ENCODE data around the gene KIFC1. TPM values are rescaled to one million over a fixed set of nuclear protein-coding genes. Genes with fewer than 3 reads are reported as not detected.
A peak's percentile ranks its signal among the peaks of the same experiment; 100 is the strongest.
"Not testable (repeated sequence)": the region's sequence is repeated elsewhere in the genome, so short reads cannot be mapped to it uniquely, and the experiment has no call there.

KIFC1 gene
- total RNA-seq, 2 experiments from 2014 or later, result 157 to 167 TPM

DNA sequence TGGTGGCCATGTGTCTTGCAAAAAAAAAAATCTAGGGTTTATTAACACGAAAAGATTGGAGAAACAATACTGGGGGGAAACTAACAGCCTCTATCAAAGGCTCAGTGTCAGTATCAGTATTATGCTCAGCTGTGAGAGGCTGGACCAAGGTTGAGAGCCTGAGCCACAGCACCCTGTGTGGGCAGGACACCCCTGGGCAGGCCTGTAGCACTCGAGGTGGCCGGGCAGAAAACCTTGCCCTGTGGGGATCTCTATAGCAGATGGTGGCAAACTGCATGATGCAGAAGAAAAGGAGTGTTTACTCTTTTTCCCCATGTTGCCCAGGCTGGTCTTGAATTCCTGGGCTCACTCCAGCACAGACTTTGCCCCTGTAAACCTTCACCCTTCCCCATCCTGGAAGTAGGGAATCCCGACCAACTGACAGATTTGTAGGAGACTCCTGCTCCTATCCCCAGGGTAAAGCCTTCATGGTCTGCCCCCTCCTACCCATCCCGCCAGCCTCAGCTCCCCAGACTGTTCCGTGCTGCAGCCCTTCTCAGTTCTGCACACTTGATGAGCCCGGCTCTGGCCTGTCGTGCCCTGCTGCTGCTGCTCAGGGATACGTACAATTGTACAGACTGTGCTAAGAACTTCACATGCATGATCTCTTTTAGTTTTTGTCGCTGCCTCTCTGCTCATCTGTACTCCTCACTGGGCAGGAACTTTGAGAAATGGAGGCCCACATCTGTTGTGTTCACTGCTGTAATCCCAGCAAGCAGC lies 8.0 kb upstream of the KIFC1 start:
- peaks cover 4% of the 10 kb centered on the region for H3K27me3 Mint-ChIP-seq
- no peak overlapping the region for H3K4me3 Mint-ChIP-seq
- ChIA-PET POLR2A (no interaction called here), CTCF (interaction anchor here (0.6 kb wide), 1 partner anchor 1782 kb away, joined by 3 read pairs; no protein-coding TSS in a partner anchor)
- H3K36me3 Mint-ChIP-seq (ENCODE audit: low read depth), result no peaks in the 10 kb centered on the region
- no peak for DNase-seq
- no peak overlapping the region for H3K27ac Mint-ChIP-seq
- H3K4me1 Mint-ChIP-seq, result no peaks in the 10 kb centered on the region
- H3K9me3 Mint-ChIP-seq, result no peaks in the 10 kb centered on the region

DNA sequence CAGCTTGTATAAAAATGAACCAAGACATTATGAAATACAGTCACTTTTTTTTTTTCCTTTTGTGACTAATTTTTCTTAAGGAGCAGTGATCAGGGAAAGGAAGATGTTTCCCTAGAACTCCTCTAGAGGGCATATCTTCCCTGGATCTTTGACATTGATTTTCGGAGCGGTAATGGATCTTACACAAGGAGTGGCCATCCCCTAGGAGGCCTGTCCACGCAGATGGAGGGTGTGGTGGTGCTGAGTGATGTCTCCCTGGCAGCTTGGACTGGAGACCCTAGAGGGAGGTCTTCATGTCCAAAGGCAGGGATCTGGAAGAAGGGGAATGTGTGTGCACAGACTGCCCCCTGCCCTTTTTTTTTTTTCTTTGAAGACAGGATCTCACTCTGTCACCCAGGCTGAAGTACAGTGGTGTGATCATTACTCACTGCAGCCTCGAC lies 7.0 kb upstream of the KIFC1 start:
- DNase-seq, result no peak
- no peaks in the 10 kb centered on the region for H3K4me1 Mint-ChIP-seq
- H3K4me3 Mint-ChIP-seq, result no peak overlapping the region
- peaks cover 4% of the 10 kb centered on the region for H3K27me3 Mint-ChIP-seq
- H3K9me3 Mint-ChIP-seq, result no peaks in the 10 kb centered on the region
- H3K36me3 Mint-ChIP-seq (ENCODE audit: low read depth), result no peaks in the 10 kb centered on the region
- ChIA-PET POLR2A (no interaction called here), CTCF (interaction anchor here (0.6 kb wide), 2 partner anchors 44 to 56 kb away, joined by 3 to 5 read pairs; a partner anchor contains a TSS)
- H3K27ac Mint-ChIP-seq, result no peak overlapping the region

DNA sequence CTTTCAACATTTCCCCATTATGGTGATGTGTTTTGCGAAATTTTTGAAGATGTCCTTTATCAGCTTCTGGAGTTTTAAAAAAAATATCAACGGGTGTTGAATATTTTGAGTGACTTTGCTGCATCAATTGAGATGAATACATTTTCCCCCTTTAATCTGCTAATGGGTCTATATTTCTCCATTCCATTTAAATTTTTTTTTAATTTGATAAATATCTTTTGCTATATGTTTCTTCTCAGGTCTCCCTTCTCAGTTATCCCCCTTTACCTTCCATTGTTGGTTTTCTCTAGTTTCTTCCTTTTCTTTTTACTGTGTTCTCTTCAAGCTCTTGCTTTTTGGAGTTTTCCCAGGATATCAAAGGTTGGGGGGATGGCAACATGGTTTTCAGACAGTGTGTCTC lies 1.4 kb upstream of the KIFC1 start:
- H3K27me3 Mint-ChIP-seq, result no peaks in the 10 kb centered on the region
- H3K27ac Mint-ChIP-seq, result peak overlapping the region; percentile 94
- POLR2A ChIA-PET, result no interaction called here
- H3K36me3 Mint-ChIP-seq (ENCODE audit: low read depth), result peaks cover 26% of the 10 kb centered on the region
- DNase-seq, result no peak
- H3K4me3 Mint-ChIP-seq, result peak overlapping the region; percentile 95
- H3K9me3 Mint-ChIP-seq, result no peaks in the 10 kb centered on the region
- H3K4me1 Mint-ChIP-seq, result peaks cover 34% of the 10 kb centered on the region
- CTCF ChIA-PET, result interaction anchor here (0.8 to 1.3 kb wide), 11 partner anchors 9 to 78 kb away, joined by 3 to 8 read pairs (median 4); partner anchors contain the start of gene CUTA

DNA sequence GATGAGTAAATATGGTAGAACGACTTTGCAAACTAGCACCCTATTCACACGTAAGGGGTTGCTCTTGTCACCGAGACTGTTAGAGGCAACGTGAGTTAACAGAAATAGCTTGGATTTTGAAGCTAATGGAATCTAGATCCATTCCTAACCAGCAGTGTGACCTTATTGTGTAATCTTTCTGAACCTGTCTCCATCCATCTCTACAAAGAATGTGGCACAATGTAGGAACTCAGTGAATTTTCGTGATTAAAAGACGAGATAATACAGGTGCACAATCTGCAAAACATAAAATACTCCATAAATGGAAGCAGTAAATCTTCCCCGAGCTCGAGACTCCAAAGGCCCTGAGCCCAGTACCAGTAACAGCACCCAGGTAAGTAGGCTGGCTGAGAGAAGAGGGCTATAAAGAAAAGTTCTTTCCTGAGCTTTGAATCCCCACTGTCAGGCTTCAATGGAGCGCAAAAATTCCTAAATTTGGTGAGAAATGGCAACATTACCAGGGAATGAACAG lies 801 bp upstream of the KIFC1 start:
- H3K9me3 Mint-ChIP-seq, result no peaks in the 10 kb centered on the region
- H3K4me1 Mint-ChIP-seq, result peaks cover 39% of the 10 kb centered on the region
- H3K36me3 Mint-ChIP-seq (ENCODE audit: low read depth), result peaks cover 31% of the 10 kb centered on the region
- POLR2A ChIA-PET, result interaction anchor here (0.7 kb wide), 1 partner anchor 126 kb away, joined by 3 read pairs; no protein-coding TSS in a partner anchor
- H3K4me3 Mint-ChIP-seq, result peak overlapping the region; percentile 95
- DNase-seq, result no peak
- H3K27me3 Mint-ChIP-seq, result no peaks in the 10 kb centered on the region
- peak overlapping the region; percentile 94 for H3K27ac Mint-ChIP-seq
- CTCF ChIA-PET, result interaction anchor here (0.5 to 1.3 kb wide), 17 partner anchors 10 to 112 kb away, joined by 3 to 8 read pairs (median 3); partner anchors contain the start of gene CUTA

DNA sequence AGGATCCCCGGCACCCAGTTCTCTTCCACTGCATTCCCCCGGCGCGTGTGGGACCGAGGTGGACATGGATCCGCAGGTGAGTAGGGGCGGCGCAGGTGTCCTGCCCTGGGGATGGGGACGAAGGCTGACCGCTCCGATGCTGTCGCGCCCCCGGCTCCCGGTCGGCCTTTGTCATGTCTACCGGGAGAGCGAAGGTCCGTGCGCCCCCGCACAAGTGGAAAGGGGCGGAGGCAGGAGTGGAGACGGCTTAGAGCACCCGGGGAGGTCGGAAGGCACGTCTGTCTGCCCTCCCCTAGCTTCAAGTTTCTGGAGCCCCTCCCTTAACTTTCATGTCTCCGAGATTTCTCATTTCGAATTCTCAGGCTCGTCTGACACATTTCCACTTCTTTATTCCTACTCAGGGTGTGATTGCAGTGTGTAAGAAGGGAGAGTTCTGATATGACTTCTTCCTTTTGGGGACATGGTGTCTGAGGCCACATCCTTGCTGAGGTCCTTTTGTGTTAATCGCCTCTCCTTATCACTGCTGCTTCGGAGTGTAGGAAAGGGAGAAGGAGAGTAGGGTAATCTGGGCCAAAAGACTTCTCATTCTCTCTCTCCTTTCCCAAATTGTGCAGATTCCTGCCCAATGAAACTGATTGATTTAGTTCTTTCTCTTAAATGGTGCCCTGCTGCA lies 435 bp downstream of the KIFC1 start:
- DNase-seq, result peak; percentile 39
- peaks cover 45% of the 10 kb centered on the region for H3K4me1 Mint-ChIP-seq
- H3K36me3 Mint-ChIP-seq (ENCODE audit: low read depth), result peaks cover 36% of the 10 kb centered on the region

DNA sequence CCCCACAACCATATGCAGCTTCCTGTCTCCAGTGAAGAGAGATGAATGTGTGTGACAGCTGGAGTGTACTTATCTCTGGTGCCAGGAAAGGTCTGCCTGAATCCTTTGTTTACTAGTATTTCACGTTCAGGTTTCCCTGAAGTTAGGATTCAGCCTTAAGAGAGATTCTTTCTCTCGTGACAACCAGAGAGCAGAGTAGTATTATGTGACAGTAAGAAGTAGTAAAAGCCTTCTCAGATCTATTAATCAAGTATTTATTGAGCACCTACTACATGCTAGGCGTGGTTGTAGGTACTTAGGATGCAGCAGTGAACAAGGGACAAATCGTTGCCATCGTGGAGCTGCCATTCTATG lies 949 bp downstream of the KIFC1 start:
- H3K27me3 Mint-ChIP-seq, result no peaks in the 10 kb centered on the region
- H3K4me3 Mint-ChIP-seq, result peak overlapping the region; percentile 95
- no peak for DNase-seq
- H3K4me1 Mint-ChIP-seq, result peaks cover 50% of the 10 kb centered on the region
- H3K9me3 Mint-ChIP-seq, result no peaks in the 10 kb centered on the region
- peak overlapping the region; percentile 94 for H3K27ac Mint-ChIP-seq
- H3K36me3 Mint-ChIP-seq (ENCODE audit: low read depth), result peaks cover 40% of the 10 kb centered on the region
- POLR2A ChIA-PET, result interaction anchor here (0.6 kb wide), 1 partner anchor 51 kb away, joined by 3 read pairs; no protein-coding TSS in a partner anchor
- CTCF ChIA-PET, result interaction anchor here (1.0 to 1.1 kb wide), 2 partner anchors 13 to 33 kb away, joined by 4 read pairs; no protein-coding TSS in a partner anchor

More for the DNA sequence above, 435 bp downstream of the KIFC1 start:
- Mint-ChIP-seq H3K9me3 (no peaks in the 10 kb centered on the region), H3K4me3 (peak overlapping the region; percentile 95), H3K27me3 (no peaks in the 10 kb centered on the region), H3K27ac (peak overlapping the region; percentile 94)
- CTCF ChIA-PET, result interaction anchor here (0.6 to 1.1 kb wide), 3 partner anchors 14 to 253 kb away, joined by 4 read pairs; no protein-coding TSS in a partner anchor
- POLR2A ChIA-PET, result interaction anchor here (0.6 kb wide), 2 partner anchors 24 to 51 kb away, joined by 3 read pairs; no protein-coding TSS in a partner anchor

DNA sequence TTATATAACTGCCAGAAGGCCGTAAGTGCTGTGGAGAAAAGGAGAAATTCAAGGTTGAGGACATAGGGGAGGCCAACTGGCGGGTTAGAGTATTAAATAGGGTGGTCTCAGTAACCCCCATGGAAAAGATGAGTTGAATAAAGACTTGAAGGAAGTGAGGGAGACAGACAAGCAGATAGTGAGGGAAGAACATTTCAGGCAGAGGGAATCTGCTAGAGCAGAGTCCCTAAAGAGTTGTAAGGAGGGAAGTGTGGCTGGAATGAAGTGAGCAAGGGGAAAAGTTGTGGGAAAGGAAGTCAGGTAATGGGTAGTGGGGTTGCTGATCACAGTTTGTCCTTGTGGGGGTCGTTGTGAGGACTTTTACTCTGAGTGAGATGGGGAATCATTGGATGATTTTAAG lies 1.4 kb downstream of the KIFC1 start:
- no peak for DNase-seq
- ChIA-PET POLR2A (no interaction called here), CTCF (interaction anchor here (1.0 kb wide), 1 partner anchor 32 kb away, joined by 4 read pairs; no protein-coding TSS in a partner anchor)
- Mint-ChIP-seq H3K4me3 (peak overlapping the region; percentile 95), H3K36me3 (ENCODE audit: low read depth) (peaks cover 44% of the 10 kb centered on the region), H3K4me1 (peaks cover 54% of the 10 kb centered on the region), H3K27ac (peak overlapping the region; percentile 94), H3K27me3 (no peaks in the 10 kb centered on the region), H3K9me3 (no peaks in the 10 kb centered on the region)

DNA sequence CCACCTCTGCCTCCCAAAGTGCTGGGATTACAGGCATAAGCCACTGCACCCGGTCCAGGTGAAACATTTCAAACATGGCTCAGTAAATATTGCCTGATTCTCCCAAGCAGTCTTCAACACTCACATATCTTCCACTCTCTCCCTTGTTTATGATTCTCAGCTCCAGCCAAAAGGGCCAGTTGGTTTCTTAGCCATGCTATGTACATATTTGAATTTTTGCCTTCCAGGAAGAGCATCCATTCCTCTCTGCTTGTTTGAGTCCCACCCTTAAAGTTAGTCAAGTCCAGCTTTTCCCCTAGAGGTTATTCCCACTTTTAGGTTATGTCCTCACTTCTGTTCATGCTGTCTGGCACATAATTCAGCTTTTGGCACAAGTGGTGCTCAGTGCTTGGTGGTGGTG lies 5.9 kb downstream of the KIFC1 start:
- H3K27me3 Mint-ChIP-seq, result no peaks in the 10 kb centered on the region
- no peak overlapping the region for H3K27ac Mint-ChIP-seq
- peaks cover 66% of the 10 kb centered on the region for H3K36me3 Mint-ChIP-seq (ENCODE audit: low read depth)
- no peaks in the 10 kb centered on the region for H3K9me3 Mint-ChIP-seq
- DNase-seq, result no peak
- CTCF ChIA-PET, result interaction anchor here (0.5 to 1.6 kb wide), 2 partner anchors 13 to 1252 kb away, joined by 3 to 5 read pairs; no protein-coding TSS in a partner anchor
- no peak overlapping the region for H3K4me3 Mint-ChIP-seq
- peaks cover 46% of the 10 kb centered on the region for H3K4me1 Mint-ChIP-seq
- POLR2A ChIA-PET, result no interaction called here

DNA sequence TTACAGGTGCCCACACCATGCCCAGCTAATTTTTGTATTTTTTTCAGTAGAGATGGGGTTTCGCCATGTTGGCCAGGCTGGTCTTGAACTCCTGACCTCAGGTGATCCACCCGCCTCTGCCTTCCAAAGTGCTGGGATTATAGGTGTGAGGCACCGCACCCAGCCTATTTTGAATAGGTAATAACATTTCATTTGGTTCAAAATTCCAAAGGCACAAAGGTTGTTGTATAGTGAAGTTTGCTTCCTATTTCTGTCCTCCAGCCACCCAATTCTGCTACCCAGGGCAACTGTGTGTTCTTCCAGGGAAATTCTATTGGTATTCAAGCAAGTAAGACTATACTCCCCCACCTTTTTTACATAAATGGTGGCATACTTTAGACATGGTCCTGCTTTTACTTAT lies 7.0 kb downstream of the KIFC1 start:
- CTCF ChIA-PET, result interaction anchor here (1.6 kb wide), 1 partner anchor 11 kb away, joined by 3 read pairs; no protein-coding TSS in a partner anchor
- H3K27me3 Mint-ChIP-seq, POLR2A ChIA-PET, DNase-seq, H3K4me3 Mint-ChIP-seq, H3K9me3 Mint-ChIP-seq: not testable (repeated sequence)
- H3K4me1 Mint-ChIP-seq, result peaks cover 42% of the 10 kb centered on the region
- H3K27ac Mint-ChIP-seq, result peak overlapping the region; percentile 36
- H3K36me3 Mint-ChIP-seq (ENCODE audit: low read depth), result peaks cover 68% of the 10 kb centered on the region

DNA sequence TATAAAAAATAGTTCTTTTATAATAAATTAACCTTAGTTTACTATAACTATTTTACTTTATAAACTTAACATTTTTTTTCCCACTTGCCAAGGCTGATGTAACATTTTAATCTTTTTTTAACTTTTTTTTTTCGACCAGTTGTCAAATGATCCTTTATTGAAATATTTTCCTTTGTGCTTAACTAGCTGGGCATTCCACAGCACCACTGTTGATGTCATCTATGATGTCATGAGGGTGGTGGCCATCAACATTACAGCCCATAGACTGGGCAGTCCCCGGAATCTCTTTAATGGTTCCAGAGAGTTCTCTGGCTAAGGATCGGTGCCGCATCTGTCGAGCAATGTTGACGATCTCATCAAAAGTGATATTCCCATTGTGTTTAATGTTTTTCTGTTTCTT lies 8.3 kb downstream of the KIFC1 start:
- Mint-ChIP-seq H3K36me3 (ENCODE audit: low read depth) (peaks cover 68% of the 10 kb centered on the region), H3K4me1 (peaks cover 41% of the 10 kb centered on the region)
- H3K27ac Mint-ChIP-seq, DNase-seq, CTCF ChIA-PET, H3K27me3 Mint-ChIP-seq, H3K4me3 Mint-ChIP-seq, H3K9me3 Mint-ChIP-seq, POLR2A ChIA-PET: not testable (repeated sequence)

DNA sequence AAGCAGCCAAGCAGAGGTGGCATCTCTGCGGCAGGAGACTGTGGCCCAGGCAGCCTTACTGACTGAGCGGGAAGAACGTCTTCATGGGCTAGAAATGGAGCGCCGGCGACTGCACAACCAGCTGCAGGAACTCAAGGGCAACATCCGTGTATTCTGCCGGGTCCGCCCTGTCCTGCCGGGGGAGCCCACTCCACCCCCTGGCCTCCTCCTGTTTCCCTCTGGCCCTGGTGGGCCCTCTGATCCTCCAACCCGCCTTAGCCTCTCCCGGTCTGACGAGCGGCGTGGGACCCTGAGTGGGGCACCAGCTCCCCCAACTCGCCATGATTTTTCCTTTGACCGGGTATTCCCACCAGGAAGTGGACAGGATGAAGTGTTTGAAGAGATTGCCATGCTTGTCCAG lies 13.3 kb downstream of the KIFC1 start:
- DNase-seq, result no peak
- H3K36me3 Mint-ChIP-seq (ENCODE audit: low read depth), result peaks cover 78% of the 10 kb centered on the region
- peaks cover 43% of the 10 kb centered on the region for H3K4me1 Mint-ChIP-seq
- H3K9me3 Mint-ChIP-seq, result no peaks in the 10 kb centered on the region
- peak overlapping the region; percentile 17 for H3K27ac Mint-ChIP-seq
- ChIA-PET CTCF (interaction anchor here (1.0 to 1.1 kb wide), 2 partner anchors 9 to 11 kb away, joined by 3 read pairs; no protein-coding TSS in a partner anchor), POLR2A (no interaction called here)
- no peaks in the 10 kb centered on the region for H3K27me3 Mint-ChIP-seq
- no peak overlapping the region for H3K4me3 Mint-ChIP-seq

DNA sequence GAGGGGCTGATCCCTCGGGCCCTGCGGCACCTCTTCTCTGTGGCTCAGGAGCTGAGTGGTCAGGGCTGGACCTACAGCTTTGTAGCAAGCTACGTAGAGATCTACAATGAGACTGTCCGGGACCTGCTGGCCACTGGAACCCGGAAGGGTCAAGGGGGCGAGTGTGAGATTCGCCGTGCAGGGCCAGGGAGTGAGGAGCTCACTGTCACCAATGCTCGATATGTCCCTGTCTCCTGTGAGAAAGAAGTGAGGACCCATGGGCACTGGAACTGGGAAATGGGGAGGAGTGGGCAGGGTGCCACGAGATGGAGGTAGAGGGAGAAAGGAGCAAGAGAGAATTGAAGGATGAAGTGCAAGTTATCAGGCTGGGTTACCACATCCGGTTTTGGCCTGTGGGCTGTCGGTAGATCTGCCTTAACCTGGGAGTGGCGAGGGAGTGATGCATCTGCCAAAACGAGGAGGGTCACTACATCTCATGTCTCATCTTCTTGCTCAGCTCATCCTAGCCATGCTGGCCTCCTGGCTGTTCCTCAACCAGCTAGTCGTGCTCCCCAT lies 13.8 kb downstream of the KIFC1 start:
- ChIA-PET POLR2A (no interaction called here), CTCF (interaction anchor here (0.9 to 1.1 kb wide), 4 partner anchors 9 to 13 kb away, joined by 3 to 4 read pairs (median 3); partner anchors contain the start of gene KIFC1)
- Mint-ChIP-seq H3K27me3 (no peaks in the 10 kb centered on the region), H3K4me3 (no peak overlapping the region), H3K4me1 (peaks cover 46% of the 10 kb centered on the region), H3K9me3 (no peaks in the 10 kb centered on the region), H3K27ac (peak overlapping the region; percentile 69), H3K36me3 (ENCODE audit: low read depth) (peaks cover 76% of the 10 kb centered on the region)
- no peak for DNase-seq

Measured in activated CD4-positive, alpha-beta T cell treated with anti-CD3 and anti-CD28 coated beads, Interleukin-2, amount 10 ng/mL, durations not matched to agents 7 days and 5 days (primary cell).